Naive thymus-derived CD4-positive, alpha-beta T cell (primary cell): ENCODE data around the gene THBD. TPM values are rescaled to one million over a fixed set of nuclear protein-coding genes. Genes with fewer than 3 reads are reported as not detected.

Experiments
- ATAC-seq: fragments of 150-1000 bp; cut with Tn5 transposase; 2 replicates; pipeline ENCODE4 v1.10.0; 2021; ENCODE audit warnings: mild to moderate bottlenecking, moderate library complexity
- CTCF ChIA-PET: fragments of 350-600 bp; sonication (Branson Sonifier 250); formaldehyde crosslinking; loops from one replicate; lab custom pipeline; 2021; ENCODE audit warnings: antibody characterized with exemption; lab: Charles Lee
- POLR2A ChIA-PET: fragments of 350-600 bp; sonication (Branson Sonifier 250); formaldehyde crosslinking; loops from one replicate; lab custom pipeline; 2021; ENCODE audit warnings: antibody characterized with exemption, inconsistent platforms; lab: Charles Lee
- DNase-seq, 9 donors: peaks; one replicate each; pipeline versions ENCODE4 v3.0.0 to v3.0.0-alpha.2; 2020 to 2022; ENCODE audit warnings: mixed read lengths in 1 of 9
- H3K27ac ChIP-seq: one replicate; pipeline ENCODE4 v1.7.0; 2013; ENCODE audit warnings: mild to moderate bottlenecking, low read depth, low read length, moderate library complexity
- H3K27me3 ChIP-seq, 2 donors: one replicate each; pipeline ENCODE4 v1.7.0; 2013; ENCODE audit warnings: low read length in 2 of 2, mild to moderate bottlenecking in 2 of 2, moderate library complexity in 2 of 2; ENCODE audit not compliant: control insufficient read depth in 2 of 2, insufficient read depth in 2 of 2
- H3K36me3 ChIP-seq, 3 experiments: 1 replicate in 2 of 3; 2 replicates in 1 of 3; pipeline ENCODE4 v1.7.0; 2013; ENCODE audit warnings: low read length in 3 of 3, mild to moderate bottlenecking in 3 of 3, moderate library complexity in 1 of 3; ENCODE audit not compliant: insufficient read depth in 3 of 3, control insufficient read depth in 2 of 3
- H3K4me1 ChIP-seq, 2 donors: one replicate each; pipeline ENCODE4 v1.7.0; 2013; ENCODE audit warnings: low read length in 2 of 2, mild to moderate bottlenecking in 2 of 2, moderate library complexity in 1 of 2; ENCODE audit not compliant: control insufficient read depth in 2 of 2, insufficient read depth in 2 of 2
- H3K4me3 ChIP-seq: 2 replicates; pipeline ENCODE4 v1.7.0; 2013; ENCODE audit warnings: mild to moderate bottlenecking, low read length
- H3K9me3 ChIP-seq, 3 experiments: 1 replicate in 2 of 3; 2 replicates in 1 of 3; pipeline ENCODE4 v1.7.0; 2013; ENCODE audit warnings: low read length in 3 of 3; ENCODE audit not compliant: control insufficient read depth in 2 of 3
- H3K27ac Mint-ChIP-seq, 9 donors: one replicate each; pipeline ENCODE4 v1.8.0; 2020 to 2022; ENCODE audit warnings: mixed read lengths in 9 of 9, mild to moderate bottlenecking in 8 of 9, moderate library complexity in 5 of 9, inconsistent platforms in 2 of 9
- H3K27me3 Mint-ChIP-seq, 5 donors: one replicate each; pipeline ENCODE4 v1.8.0; 2021 to 2022; ENCODE audit warnings: mixed read lengths in 5 of 5, mild to moderate bottlenecking in 1 of 5
- H3K36me3 Mint-ChIP-seq, 5 donors: one replicate each; pipeline ENCODE4 v1.8.0; 2020 to 2022; ENCODE audit warnings: mixed read lengths in 5 of 5, mild to moderate bottlenecking in 3 of 5, inconsistent platforms in 1 of 5
- H3K4me1 Mint-ChIP-seq, 7 donors: one replicate each; pipeline ENCODE4 v1.8.0; 2020 to 2022; ENCODE audit warnings: mixed read lengths in 7 of 7, mild to moderate bottlenecking in 3 of 7, inconsistent platforms in 1 of 7
- H3K4me3 Mint-ChIP-seq, 10 donors: one replicate each; pipeline ENCODE4 v1.8.0; 2020 to 2022; ENCODE audit warnings: mild to moderate bottlenecking in 10 of 10, mixed read lengths in 10 of 10, moderate library complexity in 6 of 10, inconsistent platforms in 2 of 10
- H3K9me3 Mint-ChIP-seq, 11 donors: one replicate each; pipeline ENCODE4 v1.8.0; 2020 to 2022; ENCODE audit warnings: mixed read lengths in 11 of 11, mild to moderate bottlenecking in 4 of 11, inconsistent platforms in 1 of 11, moderate library complexity in 1 of 11
- intact Hi-C, 2 donors: fragments of 100-400 bp; cut with micrococcal nuclease; formaldehyde crosslinking; loops; one replicate each; pipeline ENCODE4 v1.15.1; 2023
- polyA plus RNA-seq, 2 donors: library from polyadenylated mRNA; unstranded; fragments of 300-500 nt; fragmentation: Illumina TruSeq; gene quantifications; one replicate each; pipeline ENCODE4 v1.2.3, GENCODE V29; 2021
- total RNA-seq, 6 experiments: library from RNA in 5 of 6; stranded (reverse) in 5 of 6; gene quantifications; 1 replicate in 5 of 6; 2 replicates in 1 of 6; pipeline ENCODE4 v1.2.3 and lab custom pipeline; 2021 to 2026

The THBD gene
- total and polyA plus RNA-seq, 7 experiments from 2014 or later: 0.54 to 14.6 (median 4.2) TPM; not detected in 3

DNA sequence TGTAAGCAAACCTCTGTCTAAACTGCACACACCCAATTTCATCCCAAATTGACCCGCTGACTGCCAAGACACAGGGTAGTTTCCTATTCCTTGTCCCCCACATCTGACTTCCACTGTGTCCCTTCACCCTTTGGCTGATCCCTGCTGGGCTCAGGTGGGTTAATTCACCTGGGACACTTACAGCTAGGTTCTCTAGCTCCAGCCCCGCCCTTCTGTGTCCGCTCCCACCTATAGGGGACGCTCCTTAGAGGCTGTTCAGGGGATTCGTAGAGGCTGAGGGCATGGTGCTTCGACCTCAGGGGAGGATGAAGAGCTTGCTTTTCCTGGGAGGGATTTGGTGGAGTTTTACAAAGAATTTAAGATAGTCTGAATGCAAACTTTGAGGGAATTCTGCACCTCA is 40.7 kb upstream of the THBD start:
- no peaks in the 10 kb centered on the region for H3K9me3 ChIP-seq
- Mint-ChIP-seq H3K27me3 (peaks cover 0 to 18% (median 0%) of the 10 kb centered on the region in 5 donors), H3K9me3 (peaks cover 0 to 1% (median 0%) of the 10 kb centered on the region in 11 donors), H3K27ac (no peak overlapping the region), H3K36me3 (no peaks in the 10 kb centered on the region), H3K4me3 (no peak overlapping the region), H3K4me1 (peaks cover 0 to 18% (median 6%) of the 10 kb centered on the region in 7 donors)
- no peaks in the 10 kb centered on the region for H3K27me3 ChIP-seq
- DNase-seq (no peak), ATAC-seq (no peak)
- H3K27ac ChIP-seq: no peak overlapping the region
- H3K4me1 ChIP-seq: no peaks in the 10 kb centered on the region
- ChIA-PET POLR2A (no interaction called here), CTCF (no interaction called here)
- intact Hi-C loops: no loop called here
- no peak overlapping the region for H3K4me3 ChIP-seq
- H3K36me3 ChIP-seq: no peaks in the 10 kb centered on the region

DNA sequence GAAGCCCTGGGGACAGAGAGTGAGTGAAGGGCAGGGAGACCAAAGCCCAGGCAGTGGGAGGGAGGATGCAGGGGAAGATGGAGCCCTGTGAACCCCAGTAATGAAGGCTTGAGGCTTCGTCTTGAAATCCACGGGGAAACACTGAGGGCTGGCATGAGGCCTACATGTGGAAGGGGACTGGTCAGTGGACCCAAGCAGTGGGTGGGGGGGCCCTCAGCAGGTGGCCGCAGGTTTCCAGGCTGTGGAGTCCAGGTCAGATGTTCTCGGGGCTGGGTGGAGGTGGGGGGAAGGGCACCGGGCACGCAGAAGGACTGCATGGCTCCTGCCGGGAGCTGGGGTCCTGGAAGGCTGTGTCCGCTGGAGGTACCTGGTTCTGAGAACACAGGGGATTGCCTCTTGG is 39.4 kb upstream of the THBD start:
- no peaks in the 10 kb centered on the region for H3K36me3 Mint-ChIP-seq
- peaks cover 0 to 1% (median 0%) of the 10 kb centered on the region in 11 donors for H3K9me3 Mint-ChIP-seq
- no peaks in the 10 kb centered on the region for H3K27me3 ChIP-seq
- H3K4me3 ChIP-seq: no peak overlapping the region
- CTCF ChIA-PET: no interaction called here
- DNase-seq: no peak
- intact Hi-C loops: loop anchor here in 1 of 2 donors (10.0 kb wide), 1 partner anchor 66 kb away; no protein-coding TSS in a partner anchor
- H3K4me1 ChIP-seq: no peaks in the 10 kb centered on the region
- no peaks in the 10 kb centered on the region for H3K9me3 ChIP-seq
- no peaks in the 10 kb centered on the region for H3K36me3 ChIP-seq
- peaks cover 0 to 14% (median 0%) of the 10 kb centered on the region in 5 donors for H3K27me3 Mint-ChIP-seq
- H3K4me3 Mint-ChIP-seq: no peak overlapping the region
- no peak overlapping the region for H3K27ac ChIP-seq
- no peak overlapping the region for H3K27ac Mint-ChIP-seq
- H3K4me1 Mint-ChIP-seq: peaks cover 0 to 21% (median 6%) of the 10 kb centered on the region in 7 donors
- ATAC-seq: no peak
- POLR2A ChIA-PET: no interaction called here

DNA sequence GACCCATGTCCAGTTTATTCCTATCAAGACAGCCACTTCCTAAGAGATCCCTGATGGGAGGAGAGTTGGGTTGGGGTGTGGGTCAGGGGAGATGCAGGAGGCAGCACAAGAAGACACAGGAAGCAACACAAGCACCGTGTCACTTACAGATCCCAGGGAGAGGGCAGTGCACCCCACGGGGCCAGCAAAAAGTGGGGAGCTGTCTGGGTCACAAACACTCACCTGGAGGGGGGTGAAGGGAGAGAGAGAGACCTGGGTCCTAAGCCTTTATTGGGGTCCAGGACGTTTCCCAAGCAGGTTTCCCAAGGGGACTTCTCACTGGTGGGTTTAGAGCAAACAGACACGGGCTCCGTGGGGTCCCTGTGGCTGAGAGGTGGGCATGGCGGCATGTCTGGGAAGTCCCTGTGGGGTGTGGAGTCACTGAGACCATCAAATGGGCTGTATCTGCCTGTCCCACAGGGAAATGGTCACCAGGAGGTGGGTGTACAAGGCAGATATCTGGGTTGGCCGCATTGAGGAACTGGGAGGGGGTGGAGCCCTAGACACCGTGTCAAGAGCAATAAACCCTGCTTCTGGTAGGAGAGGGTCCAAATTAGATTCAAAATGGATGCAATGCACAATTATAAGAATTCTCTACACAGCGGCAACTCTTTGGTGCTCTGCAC is 38.2 kb upstream of the THBD start:
- Mint-ChIP-seq H3K4me3 (no peak overlapping the region), H3K9me3 (peaks cover 0 to 1% (median 0%) of the 10 kb centered on the region in 11 donors), H3K4me1 (peaks cover 0 to 27% (median 6%) of the 10 kb centered on the region in 7 donors), H3K36me3 (no peaks in the 10 kb centered on the region), H3K27ac (no peak overlapping the region), H3K27me3 (peaks cover 0 to 14% (median 0%) of the 10 kb centered on the region in 5 donors)
- ATAC-seq (peak; percentile 48), DNase-seq (no peak)
- no peak overlapping the region for H3K27ac ChIP-seq
- no peaks in the 10 kb centered on the region for H3K27me3 ChIP-seq
- no peaks in the 10 kb centered on the region for H3K4me1 ChIP-seq
- no peaks in the 10 kb centered on the region for H3K36me3 ChIP-seq
- ChIA-PET POLR2A (no interaction called here), CTCF (no interaction called here)
- H3K9me3 ChIP-seq: no peaks in the 10 kb centered on the region
- no peak overlapping the region for H3K4me3 ChIP-seq
- intact Hi-C loops: loop anchor here in 1 of 2 donors (10.0 kb wide), 1 partner anchor 67 kb away; no protein-coding TSS in a partner anchor

DNA sequence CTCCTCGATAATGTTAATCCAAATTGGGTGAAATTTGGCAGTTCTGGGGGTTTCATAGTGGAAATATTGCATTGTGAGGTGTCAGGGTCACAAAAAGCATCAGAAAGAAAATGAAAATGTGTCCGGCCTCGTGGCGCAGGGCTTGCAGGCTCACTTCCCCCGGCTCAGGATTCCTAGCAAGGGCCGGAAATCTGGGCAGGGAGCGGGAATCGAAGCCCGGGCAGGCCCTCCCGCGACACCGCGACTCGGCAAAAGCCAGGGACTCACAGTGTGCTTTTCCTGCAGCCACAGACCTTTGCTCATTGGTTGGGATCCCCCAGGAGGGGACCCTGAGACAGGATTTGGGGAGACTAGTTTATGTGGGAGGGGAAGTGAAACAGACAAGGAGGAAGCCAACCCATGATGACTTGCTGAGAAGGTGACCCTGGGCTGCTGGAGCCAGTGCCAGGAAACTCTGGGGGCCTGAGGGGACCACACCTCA is 37.5 kb upstream of the THBD start:
- peak overlapping the region in 2 of 9 donors; percentile 12 to 94 for H3K27ac Mint-ChIP-seq
- no peak overlapping the region for H3K4me3 Mint-ChIP-seq
- intact Hi-C loops: loop anchor here in 1 of 2 donors (10.0 kb wide), 1 partner anchor 68 kb away; no protein-coding TSS in a partner anchor
- CTCF ChIA-PET: no interaction called here
- H3K4me3 ChIP-seq: no peak overlapping the region
- peaks cover 0 to 31% (median 6%) of the 10 kb centered on the region in 7 donors for H3K4me1 Mint-ChIP-seq
- DNase-seq (no peak), ATAC-seq (peak; percentile 40)
- POLR2A ChIA-PET: no interaction called here
- peaks cover 0 to 1% (median 0%) of the 10 kb centered on the region in 11 donors for H3K9me3 Mint-ChIP-seq
- no peak overlapping the region for H3K27ac ChIP-seq
- H3K27me3 ChIP-seq: no peaks in the 10 kb centered on the region
- H3K36me3 Mint-ChIP-seq: no peaks in the 10 kb centered on the region
- H3K27me3 Mint-ChIP-seq: peaks cover 0 to 14% (median 0%) of the 10 kb centered on the region in 5 donors
- H3K9me3 ChIP-seq: no peaks in the 10 kb centered on the region
- H3K36me3 ChIP-seq: no peaks in the 10 kb centered on the region
- H3K4me1 ChIP-seq: no peaks in the 10 kb centered on the region

DNA sequence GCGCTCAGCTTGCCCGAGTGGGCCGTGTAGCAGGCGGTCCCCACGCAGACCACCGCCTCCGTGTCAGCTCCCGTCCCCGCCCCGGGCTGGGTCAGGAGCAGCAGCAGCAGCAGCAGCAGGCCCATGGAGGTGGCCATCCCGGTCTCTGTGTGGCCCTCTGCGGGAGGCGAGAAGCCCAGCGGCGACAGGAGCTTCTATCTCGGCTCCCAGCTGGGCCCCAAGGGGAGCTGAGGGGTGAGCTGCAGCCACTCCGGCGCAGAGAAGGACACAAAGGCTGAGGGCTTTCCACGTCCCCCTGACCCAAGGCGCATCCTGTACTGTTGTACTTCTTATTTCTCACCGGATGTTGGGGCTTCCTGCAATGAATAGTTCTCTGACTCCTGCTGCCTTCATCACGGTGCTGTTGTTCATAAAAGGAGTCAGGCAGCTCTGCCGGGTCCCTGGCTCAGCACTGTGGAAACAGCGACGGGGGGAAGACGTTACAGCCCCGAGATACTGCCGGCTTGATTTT is 36.6 kb upstream of the THBD start, which contains the start of gene CD93:
CD93 (minus strand) TSS at position 269 of the 511 bp plus-strand sequence; CDS start at position 137, 132 bp downstream.
- ChIA-PET POLR2A (no interaction called here), CTCF (no interaction called here)
- Mint-ChIP-seq H3K27me3 (peaks cover 0 to 14% (median 0%) of the 10 kb centered on the region in 5 donors), H3K4me3 (peak within 1 kb of the TSS in 7 of 10 donors; percentile 16 to 86 (median 56)), H3K9me3 (peaks cover 0 to 1% (median 0%) of the 10 kb centered on the region in 11 donors), H3K36me3 (no peaks in the 10 kb centered on the region), H3K4me1 (peaks cover 0 to 31% (median 6%) of the 10 kb centered on the region in 7 donors), H3K27ac (peak within 1 kb of the TSS in 4 of 9 donors; percentile 12 to 94 (median 53))
- Histone ChIP-seq H3K4me3 (no peak within 1 kb of the TSS), H3K36me3 (no peaks in the 10 kb centered on the region), H3K27me3 (no peaks in the 10 kb centered on the region), H3K9me3 (no peaks in the 10 kb centered on the region), H3K4me1 (no peaks in the 10 kb centered on the region), H3K27ac (no peak within 1 kb of the TSS)
- intact Hi-C loops: loop anchor here in 1 of 2 donors (10.0 kb wide), 1 partner anchor 69 kb away; no protein-coding TSS in a partner anchor
- DNase-seq (peak in 1 of 9 donors; percentile 41), ATAC-seq (peak; percentile 73)

DNA sequence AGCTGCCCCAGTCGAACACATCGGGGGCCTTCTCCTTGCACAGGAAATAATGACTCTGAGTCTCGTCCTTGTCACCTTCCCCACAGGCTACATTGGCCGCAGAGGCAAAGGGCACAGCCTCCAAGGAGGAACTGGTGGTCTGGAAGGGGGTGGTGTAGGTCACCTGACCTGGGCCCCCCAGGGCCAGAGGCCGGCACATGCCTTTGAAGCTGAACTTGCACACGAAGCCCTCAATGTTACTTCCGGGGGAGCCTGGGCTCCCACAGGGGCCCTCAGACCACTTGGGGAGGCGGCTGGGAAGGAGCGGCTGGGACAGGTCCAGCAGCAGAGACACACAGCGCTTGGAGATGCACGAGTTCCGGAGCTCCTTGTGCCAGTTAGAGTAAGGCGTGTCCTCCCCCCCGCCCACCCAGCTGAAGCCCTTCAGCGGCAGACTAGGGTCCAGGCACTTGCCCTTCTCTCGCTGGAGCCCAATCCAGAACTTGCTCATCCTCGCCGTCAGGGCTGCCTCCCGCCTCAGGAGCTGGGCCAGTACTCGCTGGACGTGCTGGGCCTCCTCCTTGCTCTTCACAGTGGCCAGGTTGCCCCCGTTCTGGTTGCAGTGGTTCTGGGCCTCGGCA is 36.1 kb upstream of the THBD start:
- peaks cover 0 to 31% (median 6%) of the 10 kb centered on the region in 7 donors for H3K4me1 Mint-ChIP-seq
- no peaks in the 10 kb centered on the region for H3K9me3 ChIP-seq
- peaks cover 0 to 1% (median 0%) of the 10 kb centered on the region in 11 donors for H3K9me3 Mint-ChIP-seq
- DNase-seq (no peak), ATAC-seq (no peak)
- H3K27ac ChIP-seq: no peak overlapping the region
- peak overlapping the region in 2 of 10 donors; percentile 61 to 86 for H3K4me3 Mint-ChIP-seq
- intact Hi-C loops: loop anchor here in 1 of 2 donors (10.0 kb wide), 1 partner anchor 69 kb away; no protein-coding TSS in a partner anchor
- peaks cover 0 to 14% (median 0%) of the 10 kb centered on the region in 5 donors for H3K27me3 Mint-ChIP-seq
- H3K27ac Mint-ChIP-seq: peak overlapping the region in 1 of 9 donors; percentile 94
- H3K36me3 Mint-ChIP-seq: no peaks in the 10 kb centered on the region
- ChIA-PET CTCF (no interaction called here), POLR2A (no interaction called here)
- no peaks in the 10 kb centered on the region for H3K36me3 ChIP-seq
- H3K4me3 ChIP-seq: no peak overlapping the region
- H3K27me3 ChIP-seq: no peaks in the 10 kb centered on the region
- no peaks in the 10 kb centered on the region for H3K4me1 ChIP-seq
